ENCODE results near the gene DCDC2B. TPM values are rescaled to one million over a fixed set of nuclear protein-coding genes. Genes with fewer than 3 reads are reported as not detected.
A peak's percentile ranks its signal among the peaks of the same experiment; 100 is the strongest.
"Not testable (repeated sequence)": the region's sequence is repeated elsewhere in the genome, so short reads cannot be mapped to it uniquely, and the experiment has no call there.

Gene DCDC2B
- total RNA-seq: under 1 TPM in 1 of 2 experiments, not detected in 1; 0.16 TPM

- Mint-ChIP-seq H3K27ac (no peak within 1 kb of the TSS), H3K4me1 (peaks cover 12% of the 10 kb centered on the region), H3K27me3 (no peaks in the 10 kb centered on the region), H3K4me3 (no peak within 1 kb of the TSS), H3K9me3 (ENCODE audit: low read depth) (no peaks in the 10 kb centered on the region), H3K36me3 (no peaks in the 10 kb centered on the region)
- DNase-seq: no peak
- CTCF ChIA-PET: interaction anchor here (1.0 to 1.6 kb wide), 2 partner anchors 142 to 204 kb away, joined by 3 read pairs; no protein-coding TSS in a partner anchor
- no peak for ATAC-seq
These were observed at the start of gene DCDC2B for GRCh38 chr1:32208891-32209328. DCDC2B (plus strand) TSS chr1:32209089; CDS start chr1:32209094, 5 bp downstream.

- ATAC-seq: no peak
- no peak overlapping the region for H3K4me3 Mint-ChIP-seq
- no peak for DNase-seq
- no peaks in the 10 kb centered on the region for H3K27me3 Mint-ChIP-seq
- peaks cover 54% of the 10 kb centered on the region for H3K36me3 Mint-ChIP-seq
- no peaks in the 10 kb centered on the region for H3K9me3 Mint-ChIP-seq (ENCODE audit: low read depth)
- peaks cover 7% of the 10 kb centered on the region for H3K4me1 Mint-ChIP-seq
- CTCF ChIA-PET: interaction anchor here (0.6 to 1.1 kb wide), 2 partner anchors 9 to 51 kb away, joined by 3 read pairs; no protein-coding TSS in a partner anchor
- peak overlapping the region; percentile 60 for H3K27ac Mint-ChIP-seq
These were observed 49.7 kb upstream of the DCDC2B start for GRCh38 chr1:32159189-32159588.

GRCh38 chr1:32163405-32163804 lies 45.5 kb upstream of the DCDC2B start:
- no peak overlapping the region for H3K27ac Mint-ChIP-seq

GRCh38 chr1:32165633-32166032 lies 43.3 kb upstream of the DCDC2B start:
- not testable (repeated sequence) for ATAC-seq; H3K4me1 Mint-ChIP-seq; DNase-seq; H3K27ac Mint-ChIP-seq; H3K4me3 Mint-ChIP-seq; H3K9me3 Mint-ChIP-seq (ENCODE audit: low read depth); H3K27me3 Mint-ChIP-seq
- CTCF ChIA-PET: interaction anchor here (0.7 kb wide), 1 partner anchor 12 kb away, joined by 3 read pairs; no protein-coding TSS in a partner anchor
- H3K36me3 Mint-ChIP-seq: peaks cover 39% of the 10 kb centered on the region

More at GRCh38 chr1:32163405-32163804, 45.5 kb upstream of the DCDC2B start:
- CTCF ChIA-PET: no interaction called here
- H3K4me1 Mint-ChIP-seq: peaks cover 7% of the 10 kb centered on the region
- no peaks in the 10 kb centered on the region for H3K9me3 Mint-ChIP-seq (ENCODE audit: low read depth)
- ATAC-seq (no peak), DNase-seq (no peak)
- no peak overlapping the region for H3K4me3 Mint-ChIP-seq
- no peaks in the 10 kb centered on the region for H3K27me3 Mint-ChIP-seq
- H3K36me3 Mint-ChIP-seq: peaks cover 39% of the 10 kb centered on the region

GRCh38 chr1:32170991-32171390 lies 37.9 kb upstream of the DCDC2B start:
- Mint-ChIP-seq H3K27ac (no peak overlapping the region), H3K27me3 (no peaks in the 10 kb centered on the region), H3K4me1 (peaks cover 13% of the 10 kb centered on the region), H3K4me3 (no peak overlapping the region), H3K36me3 (peaks cover 37% of the 10 kb centered on the region), H3K9me3 (ENCODE audit: low read depth) (no peaks in the 10 kb centered on the region)
- DNase-seq (no peak), ATAC-seq (no peak)
- CTCF ChIA-PET: no interaction called here

GRCh38 chr1:32172621-32173245 lies 36.2 kb upstream of the DCDC2B start:
- Mint-ChIP-seq H3K36me3 (peaks cover 33% of the 10 kb centered on the region), H3K9me3 (ENCODE audit: low read depth) (no peaks in the 10 kb centered on the region), H3K27me3 (no peaks in the 10 kb centered on the region), H3K4me1 (peaks cover 13% of the 10 kb centered on the region), H3K4me3 (no peak overlapping the region), H3K27ac (no peak overlapping the region)
- DNase-seq: no peak
- CTCF ChIA-PET: interaction anchor here (0.6 to 1.3 kb wide), 4 partner anchors 16 to 63 kb away, joined by 3 read pairs; no protein-coding TSS in a partner anchor
- no peak for ATAC-seq

- Mint-ChIP-seq H3K9me3 (ENCODE audit: low read depth) (no peaks in the 10 kb centered on the region), H3K27ac (peak overlapping the region; percentile 98), H3K27me3 (no peaks in the 10 kb centered on the region), H3K4me1 (peaks cover 30% of the 10 kb centered on the region), H3K36me3 (peaks cover 32% of the 10 kb centered on the region), H3K4me3 (peak overlapping the region; percentile 81)
- no peak for DNase-seq
- ATAC-seq: no peak
- CTCF ChIA-PET: interaction anchor here (0.7 to 3.5 kb wide), 8 partner anchors 16 to 287 kb away, joined by 3 to 18 read pairs (median 10); partner anchors contain the start of genes CCDC28B, HDAC1, KPNA6 and TMEM39B
These were observed 30.3 kb upstream of the DCDC2B start for GRCh38 chr1:32178380-32179192.

- peak overlapping the region; percentile 98 for H3K27ac Mint-ChIP-seq
- peaks cover 36% of the 10 kb centered on the region for H3K4me1 Mint-ChIP-seq
These were observed 29.8 kb upstream of the DCDC2B start for GRCh38 chr1:32179193-32179442.

GRCh38 chr1:32179443-32180185 lies 29.3 kb upstream of the DCDC2B start, which contains the start of gene TXLNA:
TXLNA (plus strand) TSS chr1:32179675; CDS start chr1:32180346, 671 bp downstream.
- DNase-seq (peak; percentile 95), ATAC-seq (peak; percentile 91)
- peaks cover 41% of the 10 kb centered on the region for H3K4me1 Mint-ChIP-seq
- no peaks in the 10 kb centered on the region for H3K27me3 Mint-ChIP-seq
- peak within 1 kb of the TSS; percentile 81 for H3K4me3 Mint-ChIP-seq
- H3K9me3 Mint-ChIP-seq (ENCODE audit: low read depth): no peaks in the 10 kb centered on the region
- peaks cover 40% of the 10 kb centered on the region for H3K36me3 Mint-ChIP-seq
- peak within 1 kb of the TSS; percentile 98 for H3K27ac Mint-ChIP-seq
- CTCF ChIA-PET: interaction anchor here (0.7 to 3.5 kb wide), 9 partner anchors 15 to 288 kb away, joined by 3 to 18 read pairs (median 8); partner anchors contain the start of genes CCDC28B, HDAC1, KPNA6 and LCK

More at GRCh38 chr1:32179193-32179442, 29.8 kb upstream of the DCDC2B start:
- H3K36me3 Mint-ChIP-seq: peaks cover 37% of the 10 kb centered on the region
- DNase-seq: no peak
- H3K4me3 Mint-ChIP-seq: peak overlapping the region; percentile 81
- no peaks in the 10 kb centered on the region for H3K27me3 Mint-ChIP-seq
- CTCF ChIA-PET: interaction anchor here (0.7 to 3.5 kb wide), 9 partner anchors 15 to 287 kb away, joined by 3 to 18 read pairs (median 8); partner anchors contain the start of genes CCDC28B, HDAC1, KPNA6 and LCK
- ATAC-seq: no peak
- H3K9me3 Mint-ChIP-seq (ENCODE audit: low read depth): no peaks in the 10 kb centered on the region

- ATAC-seq (peak; percentile 14), DNase-seq (peak; percentile 69)
- Mint-ChIP-seq H3K9me3 (ENCODE audit: low read depth) (no peaks in the 10 kb centered on the region), H3K36me3 (peaks cover 46% of the 10 kb centered on the region), H3K27me3 (no peaks in the 10 kb centered on the region), H3K4me1 (peaks cover 46% of the 10 kb centered on the region), H3K4me3 (peak overlapping the region; percentile 81), H3K27ac (peak overlapping the region; percentile 94)
- CTCF ChIA-PET: interaction anchor here (1.6 to 3.5 kb wide), 6 partner anchors 21 to 108 kb away, joined by 4 to 18 read pairs (median 12); partner anchors contain the start of genes CCDC28B, KPNA6, LCK and TMEM39B
These were observed 28.5 kb upstream of the DCDC2B start for GRCh38 chr1:32180186-32181060.

- no peaks in the 10 kb centered on the region for H3K9me3 Mint-ChIP-seq (ENCODE audit: low read depth)
- no peak for DNase-seq
- peak overlapping the region; percentile 94 for H3K27ac Mint-ChIP-seq
- H3K27me3 Mint-ChIP-seq: no peaks in the 10 kb centered on the region
- H3K4me1 Mint-ChIP-seq: peaks cover 50% of the 10 kb centered on the region
- ATAC-seq: no peak
- H3K4me3 Mint-ChIP-seq: peak overlapping the region; percentile 81
- CTCF ChIA-PET: interaction anchor here (1.2 to 3.5 kb wide), 5 partner anchors 20 to 108 kb away, joined by 3 to 18 read pairs (median 14); partner anchors contain the start of genes CCDC28B, KPNA6 and TMEM39B
- H3K36me3 Mint-ChIP-seq: peaks cover 47% of the 10 kb centered on the region
These were observed 27.8 kb upstream of the DCDC2B start for GRCh38 chr1:32181065-32181464.

- no peak for DNase-seq
- Mint-ChIP-seq H3K4me3 (peak overlapping the region; percentile 81), H3K4me1 (peaks cover 55% of the 10 kb centered on the region), H3K27ac (peak overlapping the region; percentile 94), H3K27me3 (no peaks in the 10 kb centered on the region), H3K36me3 (peaks cover 52% of the 10 kb centered on the region), H3K9me3 (ENCODE audit: low read depth) (no peaks in the 10 kb centered on the region)
- CTCF ChIA-PET: interaction anchor here (1.0 to 3.5 kb wide), 6 partner anchors 12 to 109 kb away, joined by 3 to 18 read pairs (median 11); partner anchors contain the start of genes CCDC28B, KPNA6 and TMEM39B
- no peak for ATAC-seq
These were observed 27.3 kb upstream of the DCDC2B start for GRCh38 chr1:32181563-32181962.

Data from activated CD8-positive, alpha-beta memory T cell treated with anti-CD3 and anti-CD28 coated beads, Interleukin-2, amount 10 ng/mL, durations not matched to agents 7 days and 5 days (primary cell).